ENCODE results near the gene XIRP2.

The XIRP2 gene

GRCh38 chr2:166961933-166962332 is 73.7 kb downstream of the XIRP2 start:
- H3K4me3 ChIP-seq (replicated peaks; ENCODE audit: low read depth, low read length), result no peak overlapping the region
- no peaks in the 10 kb centered on the region for H3K27me3 ChIP-seq (replicated peaks; ENCODE audit: control insufficient read depth, insufficient read depth, low read length)
- TF ChIP-seq, protein P1, sequence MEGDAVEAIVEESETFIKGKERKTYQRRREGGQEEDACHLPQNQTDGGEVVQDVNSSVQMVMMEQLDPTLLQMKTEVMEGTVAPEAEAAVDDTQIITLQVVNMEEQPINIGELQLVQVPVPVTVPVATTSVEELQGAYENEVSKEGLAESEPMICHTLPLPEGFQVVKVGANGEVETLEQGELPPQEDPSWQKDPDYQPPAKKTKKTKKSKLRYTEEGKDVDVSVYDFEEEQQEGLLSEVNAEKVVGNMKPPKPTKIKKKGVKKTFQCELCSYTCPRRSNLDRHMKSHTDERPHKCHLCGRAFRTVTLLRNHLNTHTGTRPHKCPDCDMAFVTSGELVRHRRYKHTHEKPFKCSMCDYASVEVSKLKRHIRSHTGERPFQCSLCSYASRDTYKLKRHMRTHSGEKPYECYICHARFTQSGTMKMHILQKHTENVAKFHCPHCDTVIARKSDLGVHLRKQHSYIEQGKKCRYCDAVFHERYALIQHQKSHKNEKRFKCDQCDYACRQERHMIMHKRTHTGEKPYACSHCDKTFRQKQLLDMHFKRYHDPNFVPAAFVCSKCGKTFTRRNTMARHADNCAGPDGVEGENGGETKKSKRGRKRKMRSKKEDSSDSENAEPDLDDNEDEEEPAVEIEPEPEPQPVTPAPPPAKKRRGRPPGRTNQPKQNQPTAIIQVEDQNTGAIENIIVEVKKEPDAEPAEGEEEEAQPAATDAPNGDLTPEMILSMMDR (IDR thresholded peaks at IDR 0.05; ENCODE audit: insufficient read depth, low read length, poor library complexity, severe bottlenecking), result no peak
- no peak for DNase-seq (ENCODE audit: extremely low read depth, insufficient read length)
- no peaks in the 10 kb centered on the region for H3K36me3 ChIP-seq (ENCODE audit: control insufficient read depth, insufficient read depth, low read length)

DNA sequence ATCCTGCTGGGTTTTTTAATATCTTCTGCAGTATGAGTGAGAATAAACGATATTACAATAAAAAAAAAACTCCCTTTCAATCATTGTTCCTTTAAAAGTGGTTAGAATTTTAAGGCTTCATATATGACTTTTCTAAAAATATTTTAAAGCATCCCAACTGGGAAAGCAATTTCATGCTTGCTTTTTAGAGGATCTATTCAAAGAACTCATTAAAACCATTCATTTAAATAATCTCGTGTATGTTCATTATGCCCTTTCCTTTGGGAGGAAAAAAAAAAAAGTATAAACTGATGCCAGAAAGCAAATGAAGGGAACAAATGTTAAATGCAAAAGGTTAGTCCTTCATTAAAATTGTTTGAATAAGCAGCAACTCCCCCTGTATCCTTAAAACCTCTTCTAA is 81.2 kb downstream of the XIRP2 start:
- H3K36me3 ChIP-seq (ENCODE audit: control insufficient read depth, insufficient read depth, low read length), result no peaks in the 10 kb centered on the region
- TF ChIP-seq, protein P1 (IDR thresholded peaks at IDR 0.05; ENCODE audit: insufficient read depth, low read length, poor library complexity, severe bottlenecking), result no peak

GRCh38 chr2:166972002-166972401 is 83.7 kb downstream of the XIRP2 start:
- H3K27me3 ChIP-seq (replicated peaks; ENCODE audit: control insufficient read depth, insufficient read depth, low read length), result no peaks in the 10 kb centered on the region
- H3K4me3 ChIP-seq (replicated peaks; ENCODE audit: low read depth, low read length), result no peak overlapping the region
- H3K36me3 ChIP-seq (ENCODE audit: control insufficient read depth, insufficient read depth, low read length), result no peaks in the 10 kb centered on the region
- DNase-seq (ENCODE audit: extremely low read depth, insufficient read length), result no peak
- TF ChIP-seq, protein P1 (IDR thresholded peaks at IDR 0.05; ENCODE audit: insufficient read depth, low read length, poor library complexity, severe bottlenecking), result no peak

More for the DNA sequence above, 81.2 kb downstream of the XIRP2 start:
- DNase-seq (ENCODE audit: extremely low read depth, insufficient read length), result no peak
- H3K4me3 ChIP-seq (replicated peaks; ENCODE audit: low read depth, low read length), result no peak overlapping the region
- no peaks in the 10 kb centered on the region for H3K27me3 ChIP-seq (replicated peaks; ENCODE audit: control insufficient read depth, insufficient read depth, low read length)

DNA sequence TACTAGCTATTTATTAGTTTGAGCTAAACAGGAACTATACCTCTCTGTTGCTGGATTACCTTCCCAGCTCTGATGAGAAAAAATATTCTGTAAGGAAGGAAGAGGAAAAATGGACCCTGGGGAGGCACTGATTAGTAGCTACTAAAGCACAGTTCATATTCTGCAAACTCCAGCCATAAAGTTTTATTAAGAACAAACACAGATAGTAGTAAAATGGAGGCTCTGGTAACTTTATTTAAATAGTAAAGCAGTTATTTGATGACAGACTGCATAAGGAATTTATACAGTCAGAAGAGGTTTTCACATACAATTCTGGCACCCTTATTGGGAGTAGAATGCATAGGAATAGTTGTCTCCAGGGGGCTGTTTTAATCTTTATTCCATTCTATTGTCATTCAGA is 84.1 kb downstream of the XIRP2 start:
- Histone ChIP-seq H3K36me3 (ENCODE audit: control insufficient read depth, insufficient read depth, low read length) (no peaks in the 10 kb centered on the region), H3K4me3 (replicated peaks; ENCODE audit: low read depth, low read length) (no peak overlapping the region), H3K27me3 (replicated peaks; ENCODE audit: control insufficient read depth, insufficient read depth, low read length) (no peaks in the 10 kb centered on the region)
- DNase-seq (ENCODE audit: extremely low read depth, insufficient read length), result no peak
- TF ChIP-seq, protein P1 (IDR thresholded peaks at IDR 0.05; ENCODE audit: insufficient read depth, low read length, poor library complexity, severe bottlenecking), result no peak

DNA sequence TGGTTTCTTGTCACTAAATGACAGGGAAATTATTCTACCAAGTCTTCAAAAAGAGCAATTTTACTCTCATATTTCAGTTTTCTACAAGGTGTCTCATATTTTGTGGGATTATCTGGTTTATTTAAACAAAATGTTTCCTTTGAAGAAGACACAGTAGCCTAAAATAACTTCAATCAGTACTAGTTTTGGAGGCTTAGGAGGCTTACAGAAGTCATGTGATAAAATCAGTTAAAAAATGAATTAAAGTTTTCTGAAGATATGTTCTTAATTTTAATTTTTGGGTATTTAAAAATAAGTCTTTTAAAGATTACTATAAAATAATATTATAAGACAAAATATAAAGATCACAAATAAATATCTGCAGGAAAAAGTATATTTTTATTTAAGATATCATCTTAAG is 95.9 kb downstream of the XIRP2 start:
- Histone ChIP-seq H3K27me3 (replicated peaks; ENCODE audit: control insufficient read depth, insufficient read depth, low read length) (no peaks in the 10 kb centered on the region), H3K36me3 (ENCODE audit: control insufficient read depth, insufficient read depth, low read length) (no peaks in the 10 kb centered on the region), H3K4me3 (replicated peaks; ENCODE audit: low read depth, low read length) (no peak overlapping the region)
- TF ChIP-seq, protein P1 (IDR thresholded peaks at IDR 0.05; ENCODE audit: insufficient read depth, low read length, poor library complexity, severe bottlenecking), result no peak
- no peak for DNase-seq (ENCODE audit: extremely low read depth, insufficient read length)

DNA sequence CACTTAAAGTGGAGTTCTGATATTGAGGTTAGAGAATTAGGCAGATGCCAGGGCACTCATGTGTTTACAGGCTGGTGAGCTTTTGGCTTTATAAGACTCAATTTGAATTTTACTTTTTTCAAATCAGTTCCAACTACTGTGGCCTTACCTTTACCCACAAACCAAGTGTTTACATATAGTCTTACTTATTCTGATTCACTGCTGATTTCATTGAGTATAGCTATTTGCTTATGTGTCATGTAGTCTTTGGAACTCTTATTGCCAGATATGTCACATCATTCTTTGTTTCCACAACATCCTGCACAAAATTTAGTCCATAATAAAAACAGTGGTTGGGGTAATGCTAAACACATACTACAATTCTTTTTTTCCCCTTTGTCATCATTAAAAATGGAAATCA is 96.5 kb downstream of the XIRP2 start:
- no peak overlapping the region for H3K4me3 ChIP-seq (replicated peaks; ENCODE audit: low read depth, low read length)
- H3K36me3 ChIP-seq (ENCODE audit: control insufficient read depth, insufficient read depth, low read length), result no peaks in the 10 kb centered on the region

More for the DNA sequence above, 96.5 kb downstream of the XIRP2 start:
- no peaks in the 10 kb centered on the region for H3K27me3 ChIP-seq (replicated peaks; ENCODE audit: control insufficient read depth, insufficient read depth, low read length)
- DNase-seq (ENCODE audit: extremely low read depth, insufficient read length), result no peak
- TF ChIP-seq, protein P1 (IDR thresholded peaks at IDR 0.05; ENCODE audit: insufficient read depth, low read length, poor library complexity, severe bottlenecking), result no peak
